ENCODE results near the gene SEC24C.

Gene SEC24C

GRCh38 chr10:73796766-73797165, 52.6 kb downstream of the SEC24C start:
- no peak for DNase-seq

- no peak for DNase-seq
Measured at GRCh38 chr10:73797324-73798025, 53.3 kb downstream of the SEC24C start.

DNA sequence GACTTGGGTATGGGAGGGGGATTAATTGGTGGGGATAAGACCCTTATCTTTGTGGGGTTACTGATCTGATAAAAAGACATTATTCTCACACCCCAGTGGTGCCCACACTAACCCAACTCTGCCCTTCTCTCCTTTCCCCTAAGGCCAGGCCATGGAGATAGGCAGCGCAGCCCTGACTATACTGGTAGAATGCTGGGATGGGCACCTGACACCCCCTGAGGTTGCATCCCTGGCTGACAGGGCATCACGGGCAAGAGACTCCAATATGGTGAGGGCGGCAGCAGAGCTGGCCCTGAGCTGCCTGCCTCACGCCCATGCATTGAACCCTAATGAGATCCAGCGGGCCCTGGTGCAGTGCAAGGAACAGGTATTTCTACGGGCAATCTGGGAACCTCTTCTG, 53.9 kb downstream of the SEC24C start:
- no peak for DNase-seq

DNA sequence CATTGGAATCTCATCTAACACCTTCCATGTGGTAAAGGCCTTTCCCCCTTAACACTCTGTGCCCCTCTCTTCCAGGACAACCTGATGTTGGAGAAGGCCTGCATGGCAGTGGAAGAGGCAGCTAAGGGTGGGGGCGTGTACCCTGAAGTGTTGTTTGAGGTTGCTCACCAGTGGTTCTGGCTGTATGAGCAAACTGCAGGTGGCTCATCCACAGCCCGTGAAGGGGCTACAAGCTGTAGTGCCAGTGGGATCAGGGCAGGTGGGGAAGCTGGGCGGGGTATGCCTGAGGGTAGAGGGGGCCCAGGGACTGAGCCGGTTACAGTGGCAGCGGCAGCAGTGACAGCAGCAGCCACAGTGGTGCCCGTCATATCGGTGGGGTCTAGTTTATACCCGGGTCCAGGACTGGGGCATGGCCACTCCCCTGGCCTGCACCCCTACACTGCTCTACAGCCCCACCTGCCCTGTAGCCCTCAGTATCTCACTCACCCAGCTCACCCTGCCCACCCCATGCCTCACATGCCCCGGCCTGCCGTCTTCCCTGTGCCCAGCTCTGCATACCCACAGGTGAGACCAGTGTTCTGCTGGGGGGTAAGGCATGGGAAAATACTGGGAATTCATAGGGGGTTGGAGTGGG, 54.9 kb downstream of the SEC24C start:
- DNase-seq, result no peak

GRCh38 chr10:73799899-73800559, 55.9 kb downstream of the SEC24C start:
- no peak for DNase-seq

- no peak for DNase-seq
Measured at GRCh38 chr10:73800560-73801252, 56.5 kb downstream of the SEC24C start.

DNA sequence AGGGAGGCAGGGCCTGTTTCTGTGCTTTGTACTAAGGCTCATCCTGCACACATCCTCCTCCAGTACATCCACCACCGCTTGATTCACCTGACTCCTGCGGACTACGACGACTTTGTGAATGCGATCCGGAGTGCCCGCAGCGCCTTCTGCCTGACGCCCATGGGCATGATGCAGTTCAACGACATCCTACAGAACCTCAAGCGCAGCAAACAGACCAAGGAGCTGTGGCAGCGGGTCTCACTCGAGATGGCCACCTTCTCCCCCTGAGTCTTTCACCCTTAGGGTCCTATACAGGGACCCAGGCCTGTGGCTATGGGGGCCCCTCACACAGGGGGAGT, 57.0 kb downstream of the SEC24C start:
- no peak for DNase-seq

DNA sequence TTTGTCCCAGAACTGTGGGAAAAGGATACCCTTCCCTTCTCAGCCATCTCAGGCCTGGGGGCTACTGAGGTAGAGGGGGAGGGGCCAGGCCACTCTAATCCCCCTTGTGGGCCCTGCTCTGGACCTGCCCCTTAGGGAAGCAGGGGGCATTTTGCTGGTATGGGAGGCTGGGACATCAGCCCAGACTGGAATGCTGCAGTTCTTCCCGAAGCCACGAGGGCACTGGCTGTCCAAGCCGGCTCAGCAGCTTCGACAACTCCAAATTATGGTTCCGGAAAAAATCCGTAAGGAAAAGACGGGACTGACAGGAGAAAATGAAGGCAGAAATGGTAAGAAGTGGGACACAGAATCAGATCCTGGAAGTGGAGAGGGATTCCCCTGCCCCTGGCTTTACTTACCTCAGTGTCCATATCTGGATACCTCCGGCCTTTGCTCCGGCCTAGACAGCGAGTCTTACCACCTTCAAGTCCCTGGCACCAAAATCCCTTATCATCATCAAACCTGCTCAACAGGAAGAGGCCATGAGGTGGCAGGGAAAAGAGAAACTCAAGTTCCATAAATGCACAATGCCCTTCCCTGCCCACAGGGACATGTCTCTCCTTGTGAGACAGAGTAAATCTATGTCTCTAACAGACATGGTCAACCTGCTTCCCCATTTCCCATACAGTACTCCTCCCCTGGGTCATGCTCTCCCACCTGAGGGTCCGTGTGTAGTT, 58.3 kb downstream of the SEC24C start:
- DNase-seq, result no peak

DNA sequence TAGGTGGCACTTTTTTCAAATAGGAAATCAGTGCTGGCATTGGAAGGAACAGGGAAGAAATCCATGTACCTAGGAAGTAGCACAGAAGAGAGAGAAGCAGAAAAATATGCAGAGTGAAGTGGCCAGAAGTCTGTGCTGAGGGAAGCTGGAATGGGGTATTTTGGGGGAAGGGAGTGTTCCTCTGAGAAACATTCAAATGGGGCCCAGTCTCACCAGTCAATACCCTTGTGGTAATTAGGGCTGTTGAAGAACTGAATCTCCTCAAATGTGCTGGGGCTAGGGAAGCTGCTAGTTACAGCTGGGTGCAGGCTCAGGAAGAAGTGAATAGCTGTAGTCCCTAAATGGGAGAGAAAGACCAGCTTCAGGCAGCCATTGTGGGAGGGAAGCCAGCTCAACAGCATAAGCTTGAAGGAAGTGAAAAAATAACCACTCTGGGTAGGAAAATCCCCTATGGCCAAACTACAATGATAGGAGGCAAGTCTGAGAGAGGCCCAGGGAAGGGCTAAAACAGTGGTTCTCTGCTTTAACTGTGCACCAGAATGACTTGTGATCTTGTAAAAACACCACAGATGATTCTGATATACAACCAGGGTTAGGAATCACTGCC, 59.6 kb downstream of the SEC24C start:
- DNase-seq, result no peak

DNA sequence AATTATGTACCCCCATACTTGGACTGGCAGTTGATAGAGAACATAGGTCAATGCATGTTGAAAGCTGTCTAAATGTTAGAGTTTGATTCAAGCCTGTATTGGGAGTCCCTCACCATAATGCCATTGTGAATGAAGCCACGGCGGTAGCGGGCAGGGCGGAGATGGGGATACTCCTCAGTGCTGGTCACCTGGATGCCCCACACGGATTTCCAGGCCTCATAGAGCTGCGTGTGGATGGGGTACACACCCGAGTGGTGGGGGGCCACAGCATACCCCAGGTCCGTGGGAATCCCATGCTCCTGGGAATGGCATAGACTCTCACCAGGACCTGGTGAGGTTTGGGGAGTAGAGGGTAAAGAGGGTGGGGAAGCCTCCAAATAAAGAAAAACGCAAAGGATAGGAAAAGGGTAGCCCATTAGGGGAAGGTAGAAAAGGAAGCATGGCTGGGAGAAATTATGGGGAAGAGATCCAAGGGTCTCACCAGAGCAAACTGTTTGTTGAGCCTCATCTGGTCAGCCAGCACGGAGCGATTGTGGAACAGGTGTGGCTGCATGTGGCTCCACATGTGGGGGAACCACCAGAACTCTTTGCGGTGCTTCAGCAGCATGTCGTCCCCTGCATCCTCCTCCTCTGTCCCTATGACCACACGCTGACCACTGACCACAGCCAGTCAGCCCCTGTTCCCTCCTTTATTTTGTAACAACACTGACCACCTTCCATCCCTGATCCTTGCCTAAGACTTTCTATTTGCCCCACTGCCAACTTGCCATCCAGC, 62.2 kb downstream of the SEC24C start:
- no peak for DNase-seq

DNA sequence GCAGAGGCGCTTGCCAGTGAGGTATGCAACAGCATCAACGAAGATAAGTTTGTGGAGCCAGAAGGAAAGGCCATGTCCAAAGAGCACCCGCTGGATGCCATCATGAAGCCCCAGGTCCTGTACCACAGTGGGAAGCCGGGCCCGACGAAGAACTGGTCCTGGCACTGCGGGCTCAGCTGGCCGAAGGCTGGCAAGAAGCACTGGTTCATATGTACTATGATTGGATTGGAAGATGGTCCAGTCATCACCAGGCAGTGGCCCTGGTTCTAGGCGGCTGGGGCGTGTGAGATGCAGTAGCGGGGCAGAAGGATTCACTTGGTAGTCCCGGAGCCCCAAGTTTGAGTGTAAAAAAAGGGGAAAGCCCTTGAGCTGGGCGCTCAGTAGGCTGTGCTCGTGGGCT, 63.3 kb downstream of the SEC24C start:
- no peak for DNase-seq

- DNase-seq, result no peak
Measured at GRCh38 chr10:73808021-73808815, 64.0 kb downstream of the SEC24C start.

DNA sequence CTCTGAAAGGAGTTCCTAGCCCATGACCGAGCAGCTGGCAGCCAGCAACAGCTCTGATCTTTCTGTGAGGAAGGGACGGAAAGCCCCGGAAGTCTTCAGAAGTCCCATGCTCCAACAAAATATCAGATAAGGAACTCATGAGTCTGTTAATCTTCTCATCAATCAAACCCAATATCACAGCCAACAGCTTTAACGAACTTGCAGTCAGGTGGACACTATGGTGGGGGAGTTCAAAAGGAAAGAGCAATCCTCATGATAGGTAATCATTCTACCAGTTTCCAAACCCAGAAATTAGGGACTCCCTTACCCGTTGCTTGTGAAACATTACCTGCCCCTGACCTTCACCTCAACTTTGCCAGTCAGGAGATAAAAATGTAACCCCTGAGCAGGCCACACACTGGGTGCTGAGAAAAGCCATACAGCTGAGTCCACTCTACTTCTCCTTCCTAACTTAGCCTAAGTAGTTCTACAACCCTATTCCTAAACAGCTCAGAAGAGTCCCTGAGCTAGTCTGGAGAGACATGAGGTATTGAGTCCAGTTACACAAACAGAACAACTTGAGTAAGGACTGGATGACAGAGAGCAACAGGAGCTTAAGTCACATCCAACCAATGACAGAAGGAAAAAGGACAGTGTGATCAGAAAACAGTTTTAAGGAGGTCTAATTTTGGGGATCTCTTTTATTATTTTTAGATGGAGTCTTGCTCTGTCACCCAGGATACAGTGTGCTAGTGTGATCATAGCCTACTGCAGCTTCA, 65.1 kb downstream of the SEC24C start:
- DNase-seq, result no peak

DNA sequence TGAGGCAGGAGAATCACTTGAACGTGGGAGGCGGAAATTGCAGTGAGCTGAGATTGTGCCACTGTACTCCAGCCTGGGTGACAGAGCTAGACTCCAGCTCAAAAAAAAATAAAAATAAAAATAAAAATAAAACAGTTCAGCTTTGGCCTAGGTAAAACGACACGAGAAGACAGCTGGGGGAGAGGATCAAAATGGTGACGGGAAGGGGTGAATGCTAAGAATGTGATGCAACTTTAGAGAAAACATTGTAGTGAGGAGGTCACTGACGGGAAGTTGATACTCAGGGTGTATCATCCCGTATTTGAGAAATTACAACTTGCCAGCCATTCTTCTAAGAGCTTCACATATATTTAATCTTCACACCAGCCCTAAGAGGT, 66.2 kb downstream of the SEC24C start:
- no peak for DNase-seq

GRCh38 chr10:73810735-73811465, 66.7 kb downstream of the SEC24C start:
- DNase-seq, result no peak

- no peak for DNase-seq
Measured at GRCh38 chr10:73812657-73813056, 68.5 kb downstream of the SEC24C start.

DNA sequence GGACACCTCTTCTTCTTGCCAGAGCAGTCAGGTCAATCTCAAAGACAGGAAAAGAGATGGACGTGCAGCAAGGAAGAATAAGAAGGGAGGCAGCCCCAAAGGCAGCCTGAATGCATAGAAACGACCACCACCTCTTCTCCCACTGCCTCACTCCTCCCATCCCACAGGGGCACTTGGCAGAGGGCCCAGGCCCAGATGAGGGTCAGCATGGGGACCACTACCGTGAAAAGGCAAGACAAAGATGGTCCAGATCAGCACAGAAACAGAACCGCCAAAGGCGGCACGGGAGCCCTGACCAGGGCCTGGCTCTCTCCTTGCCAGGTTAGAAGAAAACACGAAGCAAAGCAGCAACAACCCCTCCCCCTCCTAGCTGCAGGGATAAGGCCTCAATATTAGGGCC, 69.2 kb downstream of the SEC24C start:
- no peak for DNase-seq

DNA sequence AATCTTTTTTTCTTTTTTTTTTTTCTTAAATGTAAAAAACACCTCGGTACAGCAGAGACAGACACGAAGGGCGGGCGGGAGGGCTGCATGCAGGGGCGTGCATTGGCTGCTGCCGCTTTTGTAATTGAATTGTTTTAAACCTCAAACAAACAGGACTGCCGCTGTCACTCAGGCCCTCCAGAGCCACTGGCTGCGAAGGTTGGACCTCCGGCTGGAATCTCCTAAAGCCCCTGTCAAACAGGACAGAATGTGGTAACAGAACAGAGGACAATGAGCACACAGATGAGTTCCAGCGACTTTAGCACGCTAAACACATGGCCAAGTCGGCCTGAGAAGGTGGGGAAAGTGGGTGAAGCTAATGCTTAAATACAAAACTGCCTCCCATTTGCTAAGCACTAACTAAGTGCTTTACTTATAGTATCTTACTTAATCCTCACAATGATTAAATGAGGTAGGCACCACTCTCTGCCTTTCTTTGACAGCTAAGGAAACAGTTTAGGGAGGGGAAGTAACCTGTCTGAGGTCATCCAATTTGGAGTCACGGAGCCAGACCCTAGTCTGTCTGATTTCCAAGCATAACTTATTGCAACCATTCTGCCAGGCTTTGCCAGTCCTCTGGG, 70.2 kb downstream of the SEC24C start:
- DNase-seq, result no peak

Measured in left hindlimb (tissue), 1 donor.